ENCODE measurements around the gene COBL. TPM values are rescaled to one million over a fixed set of nuclear protein-coding genes. Genes with fewer than 3 reads are reported as not detected.

The COBL gene
- total RNA-seq, 1 experiment from 2014 or later: 49.9 TPM

DNA sequence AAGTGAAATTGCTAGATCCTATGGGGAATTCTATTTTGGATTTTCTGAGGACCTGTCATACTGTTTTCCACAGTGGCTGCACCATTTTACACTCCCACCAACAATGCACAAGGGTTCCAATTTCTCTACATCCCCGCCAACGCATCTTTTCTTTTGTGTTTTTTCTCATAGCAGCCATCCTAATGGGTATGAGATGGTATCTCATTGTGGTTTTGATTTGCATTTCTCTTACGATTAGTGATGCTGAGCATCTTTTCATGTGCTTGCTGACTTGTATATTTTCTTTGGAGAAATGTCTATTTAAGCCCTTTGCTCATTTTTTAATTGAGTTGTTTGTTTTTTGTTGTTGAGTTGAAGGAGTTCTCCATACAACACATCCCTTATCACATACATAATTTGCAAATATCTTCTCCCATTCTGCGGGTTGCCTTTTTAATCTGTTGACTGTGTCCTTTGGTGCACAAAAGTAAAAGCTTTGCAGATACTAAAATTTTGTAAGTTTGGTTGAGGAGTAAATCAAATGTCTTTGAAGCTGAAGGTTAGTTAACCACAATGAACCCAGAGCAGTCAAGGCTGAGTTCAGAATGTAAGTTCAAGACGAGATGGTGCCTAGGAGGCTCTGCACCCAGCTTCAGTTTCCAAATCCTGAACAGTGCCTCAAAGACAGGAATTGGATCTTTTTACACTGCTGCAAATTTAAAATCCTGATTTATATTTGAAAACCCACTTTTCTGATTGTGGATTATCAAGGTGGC lies 195.4 kb downstream of the COBL start:
- Mint-ChIP-seq H3K27me3 (ENCODE audit: unreplicated experiment) (no peaks in the 10 kb centered on the region), H3K36me3 (ENCODE audit: insufficient read depth, unreplicated experiment) (peaks cover 6% of the 10 kb centered on the region), H3K9me3 (ENCODE audit: low read depth, unreplicated experiment) (no peaks in the 10 kb centered on the region), H3K27ac (ENCODE audit: unreplicated experiment) (no peak overlapping the region), H3K4me3 (ENCODE audit: low read depth, unreplicated experiment) (no peak overlapping the region), H3K4me1 (ENCODE audit: low read depth, unreplicated experiment) (peaks cover 22% of the 10 kb centered on the region)
- no peak for DNase-seq
- BruUV-seq (replicated peaks): no TSS peak
- TF ChIP-seq, protein P1, sequence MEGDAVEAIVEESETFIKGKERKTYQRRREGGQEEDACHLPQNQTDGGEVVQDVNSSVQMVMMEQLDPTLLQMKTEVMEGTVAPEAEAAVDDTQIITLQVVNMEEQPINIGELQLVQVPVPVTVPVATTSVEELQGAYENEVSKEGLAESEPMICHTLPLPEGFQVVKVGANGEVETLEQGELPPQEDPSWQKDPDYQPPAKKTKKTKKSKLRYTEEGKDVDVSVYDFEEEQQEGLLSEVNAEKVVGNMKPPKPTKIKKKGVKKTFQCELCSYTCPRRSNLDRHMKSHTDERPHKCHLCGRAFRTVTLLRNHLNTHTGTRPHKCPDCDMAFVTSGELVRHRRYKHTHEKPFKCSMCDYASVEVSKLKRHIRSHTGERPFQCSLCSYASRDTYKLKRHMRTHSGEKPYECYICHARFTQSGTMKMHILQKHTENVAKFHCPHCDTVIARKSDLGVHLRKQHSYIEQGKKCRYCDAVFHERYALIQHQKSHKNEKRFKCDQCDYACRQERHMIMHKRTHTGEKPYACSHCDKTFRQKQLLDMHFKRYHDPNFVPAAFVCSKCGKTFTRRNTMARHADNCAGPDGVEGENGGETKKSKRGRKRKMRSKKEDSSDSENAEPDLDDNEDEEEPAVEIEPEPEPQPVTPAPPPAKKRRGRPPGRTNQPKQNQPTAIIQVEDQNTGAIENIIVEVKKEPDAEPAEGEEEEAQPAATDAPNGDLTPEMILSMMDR (IDR thresholded peaks at IDR 0.05; ENCODE audit: unreplicated experiment): no peak
- CTCF ChIA-PET: no interaction called here
- intact Hi-C loops (cut with micrococcal nuclease; ENCODE audit: unreplicated experiment): no loop called here

DNA sequence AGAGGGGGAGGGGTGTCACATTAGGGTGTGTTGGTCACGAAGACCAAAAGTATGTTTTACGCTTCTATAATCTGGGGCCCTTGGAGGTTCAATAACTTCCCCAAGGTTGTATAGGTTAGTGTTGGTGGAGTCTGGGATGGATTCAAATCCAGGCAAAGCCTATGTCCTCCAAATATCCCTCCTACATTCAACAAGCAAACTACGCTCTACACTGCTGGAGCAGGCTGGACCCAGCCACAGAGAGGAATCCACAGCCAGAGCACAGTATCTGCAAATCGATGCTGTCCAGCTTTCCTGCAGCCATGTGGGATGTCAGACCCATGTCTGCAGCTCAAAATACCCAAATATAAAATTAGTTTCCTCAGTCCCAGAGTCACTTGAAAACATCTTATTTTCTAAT lies 198.0 kb downstream of the COBL start:
- peaks cover 7% of the 10 kb centered on the region for H3K4me1 Mint-ChIP-seq (ENCODE audit: low read depth, unreplicated experiment)
- H3K9me3 Mint-ChIP-seq (ENCODE audit: low read depth, unreplicated experiment): no peaks in the 10 kb centered on the region
- no peak for DNase-seq
- H3K4me3 Mint-ChIP-seq (ENCODE audit: low read depth, unreplicated experiment): no peak overlapping the region
- intact Hi-C loops (cut with micrococcal nuclease; ENCODE audit: unreplicated experiment): no loop called here
- peaks cover 2% of the 10 kb centered on the region for H3K36me3 Mint-ChIP-seq (ENCODE audit: insufficient read depth, unreplicated experiment)
- H3K27me3 Mint-ChIP-seq (ENCODE audit: unreplicated experiment): no peaks in the 10 kb centered on the region
- CTCF ChIA-PET: interaction anchor here (0.5 kb wide), 1 partner anchor 10 kb away, joined by 3 read pairs; no protein-coding TSS in a partner anchor
- no TSS peak for BruUV-seq (replicated peaks)
- no peak overlapping the region for H3K27ac Mint-ChIP-seq (ENCODE audit: unreplicated experiment)
- TF ChIP-seq, protein P1 (IDR thresholded peaks at IDR 0.05; ENCODE audit: unreplicated experiment): no peak

DNA sequence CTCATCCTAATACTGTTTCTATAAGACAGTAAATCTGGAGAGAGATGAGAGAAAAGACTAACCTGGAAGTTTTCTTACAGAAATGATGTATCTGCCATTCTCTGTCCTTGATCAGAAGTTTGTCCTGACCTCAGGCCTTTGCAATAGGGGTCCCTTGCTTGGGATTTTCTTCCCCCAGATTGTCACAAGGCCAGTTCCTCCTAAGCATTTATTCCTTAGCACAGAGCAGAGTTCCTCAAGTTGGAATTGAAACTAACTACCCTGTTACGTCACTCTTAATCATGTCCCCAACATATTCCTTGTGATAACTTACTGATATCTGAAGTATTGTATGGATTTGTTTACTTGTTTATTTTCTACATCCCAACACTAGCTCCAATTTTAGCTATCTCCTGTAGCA lies 202.1 kb downstream of the COBL start:
- no peaks in the 10 kb centered on the region for H3K27me3 Mint-ChIP-seq (ENCODE audit: unreplicated experiment)
- intact Hi-C loops (cut with micrococcal nuclease; ENCODE audit: unreplicated experiment): no loop called here
- H3K27ac Mint-ChIP-seq (ENCODE audit: unreplicated experiment): no peak overlapping the region
- BruUV-seq (replicated peaks): no TSS peak
- no peaks in the 10 kb centered on the region for H3K4me1 Mint-ChIP-seq (ENCODE audit: low read depth, unreplicated experiment)
- H3K36me3 Mint-ChIP-seq (ENCODE audit: insufficient read depth, unreplicated experiment): no peaks in the 10 kb centered on the region
- TF ChIP-seq, protein P1 (IDR thresholded peaks at IDR 0.05; ENCODE audit: unreplicated experiment): no peak
- no peaks in the 10 kb centered on the region for H3K9me3 Mint-ChIP-seq (ENCODE audit: low read depth, unreplicated experiment)
- DNase-seq: no peak
- CTCF ChIA-PET: no interaction called here
- no peak overlapping the region for H3K4me3 Mint-ChIP-seq (ENCODE audit: low read depth, unreplicated experiment)

DNA sequence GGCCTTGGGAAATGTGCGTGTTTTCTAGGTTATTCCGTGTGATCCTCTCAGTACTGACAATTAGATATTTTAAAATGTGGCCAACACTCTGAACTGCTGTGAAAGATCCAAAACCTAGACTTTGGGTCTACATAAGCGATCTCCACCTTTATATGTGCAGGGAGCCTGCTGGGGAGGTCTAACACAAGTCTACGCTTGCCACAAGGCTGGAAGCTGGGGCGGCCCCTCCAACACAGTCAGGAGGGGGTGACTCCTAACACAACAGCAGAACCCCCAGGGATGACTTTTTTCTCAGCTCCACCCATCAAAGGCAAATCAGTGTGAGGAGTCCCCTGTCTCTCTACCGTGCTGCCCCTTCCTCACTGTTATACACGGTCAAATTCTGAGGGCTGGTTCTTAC lies 202.6 kb downstream of the COBL start:
- H3K9me3 Mint-ChIP-seq (ENCODE audit: low read depth, unreplicated experiment): no peaks in the 10 kb centered on the region
- intact Hi-C loops (cut with micrococcal nuclease; ENCODE audit: unreplicated experiment): no loop called here
- no peak overlapping the region for H3K4me3 Mint-ChIP-seq (ENCODE audit: low read depth, unreplicated experiment)
- no peaks in the 10 kb centered on the region for H3K36me3 Mint-ChIP-seq (ENCODE audit: insufficient read depth, unreplicated experiment)
- no TSS peak for BruUV-seq (replicated peaks)
- no peak for DNase-seq
- no peak overlapping the region for H3K27ac Mint-ChIP-seq (ENCODE audit: unreplicated experiment)
- TF ChIP-seq, protein P1 (IDR thresholded peaks at IDR 0.05; ENCODE audit: unreplicated experiment): no peak
- no peaks in the 10 kb centered on the region for H3K4me1 Mint-ChIP-seq (ENCODE audit: low read depth, unreplicated experiment)
- H3K27me3 Mint-ChIP-seq (ENCODE audit: unreplicated experiment): no peaks in the 10 kb centered on the region
- CTCF ChIA-PET: no interaction called here

Measured in Calu3 (cell line).